HEK293T (cell line): Measurements from ENCODE around the gene TIFAB.
A peak's percentile ranks its signal among the peaks of the same experiment; 100 is the strongest.

Source experiments
- ARNT ChIP-seq: fragments of 450-650 bp; IDR thresholded peaks from 2 replicates; pipeline ENCODE4 v1.6.1; 2017; ENCODE audit warnings: mild to moderate bottlenecking
- BHLHE40 ChIP-seq: fragments of 450-650 bp; IDR thresholded peaks from 2 replicates; pipeline ENCODE4 v1.6.1; 2016; ENCODE audit warnings: mild to moderate bottlenecking, moderate library complexity, borderline replicate concordance
- CTBP1 ChIP-seq: fragments of 450-650 bp; IDR thresholded peaks from 2 replicates; pipeline ENCODE4 v1.6.1; 2016; ENCODE audit warnings: borderline replicate concordance
- ELF4 ChIP-seq: fragments of 450-650 bp; IDR thresholded peaks from 2 replicates; pipeline ENCODE4 v1.6.1; 2017; ENCODE audit warnings: antibody characterized with exemption
- FOXA1 ChIP-seq: fragments of 450-650 bp; IDR thresholded peaks from 2 replicates; pipeline ENCODE4 v1.6.1; 2016; ENCODE audit warnings: mild to moderate bottlenecking
- FOXK2 ChIP-seq: fragments of 450-650 bp; IDR thresholded peaks from 2 replicates; pipeline ENCODE4 v1.6.1; 2016; ENCODE audit warnings: mild to moderate bottlenecking
- FOXM1 ChIP-seq: fragments of 450-650 bp; IDR thresholded peaks from 2 replicates; pipeline ENCODE4 v1.6.1; 2017; ENCODE audit warnings: mild to moderate bottlenecking, borderline replicate concordance
- L3MBTL2 ChIP-seq: fragments of 450-650 bp; conservative IDR thresholded peaks from 2 replicates; pipeline ENCODE4 v1.6.1; 2016; ENCODE audit warnings: mild to moderate bottlenecking
- NFRKB ChIP-seq: fragments of 450-650 bp; IDR thresholded peaks from 2 replicates; pipeline ENCODE4 v1.6.1; 2016; ENCODE audit warnings: mild to moderate bottlenecking, moderate library complexity
- PKNOX1 ChIP-seq: fragments of 450-650 bp; IDR thresholded peaks from 2 replicates; pipeline ENCODE4 v1.6.1; 2016
- SP1 ChIP-seq: fragments of 450-650 bp; IDR thresholded peaks from 2 replicates; pipeline ENCODE4 v1.6.1; 2017
- SUZ12 ChIP-seq: fragments of 450-650 bp; IDR thresholded peaks from 2 replicates; pipeline ENCODE4 v1.6.1; 2016; ENCODE audit warnings: mild to moderate bottlenecking
- TARDBP ChIP-seq: fragments of 450-650 bp; IDR thresholded peaks from 2 replicates; pipeline ENCODE4 v1.6.1; 2016
- ZNF384 ChIP-seq: fragments of 450-650 bp; IDR thresholded peaks from 2 replicates; pipeline ENCODE4 v1.6.1; 2016

- TF ChIP-seq L3MBTL2 (no peak), TARDBP (no peak), NFRKB (no peak), FOXK2 (no peak), ARNT (no peak), SUZ12 (no peak), FOXM1 (no peak), SP1 (no peak), FOXA1 (no peak), CTBP1 (no peak), PKNOX1 (0 out of 2 replicates have a peak, but pooled peaks have one; percentile 17), BHLHE40 (no peak), ELF4 (no peak), ZNF384 (no peak)
Measured at GRCh38 chr5:135461481-135462151, 9.5 kb upstream of the TIFAB start.
